Stimulated activated naive CD8-positive, alpha-beta T cell treated with anti-CD3 and anti-CD28 coated beads, Interleukin-15, Interleukin-2, amounts not matched to agents 100 ng/mL and 50 ng/mL, for 24 hours (primary cell): Measurements from ENCODE around the gene DLG4.
A peak's percentile ranks its signal among the peaks of the same experiment; 100 is the strongest.
"Not testable (repeated sequence)": the region's sequence is repeated elsewhere in the genome, so short reads cannot be mapped to it uniquely, and the experiment has no call there.

Experiments
- H3K27ac Mint-ChIP-seq: one replicate; pipeline ENCODE4 v1.8.0; 2021; ENCODE audit warnings: mild to moderate bottlenecking, mixed read lengths
- H3K27me3 Mint-ChIP-seq: one replicate; pipeline ENCODE4 v1.8.0; 2021; ENCODE audit warnings: mixed read lengths
- H3K36me3 Mint-ChIP-seq: one replicate; pipeline ENCODE4 v1.8.0; 2021; ENCODE audit warnings: low read depth, mixed read lengths
- H3K4me1 Mint-ChIP-seq: one replicate; pipeline ENCODE4 v1.8.0; 2021; ENCODE audit warnings: low read depth, mixed read lengths
- H3K4me3 Mint-ChIP-seq: one replicate; pipeline ENCODE4 v1.8.0; 2021; ENCODE audit warnings: mild to moderate bottlenecking, mixed read lengths
- H3K9me3 Mint-ChIP-seq: one replicate; pipeline ENCODE4 v1.8.0; 2021; ENCODE audit warnings: mixed read lengths

The DLG4 gene

GRCh38 chr17:7195971-7196370 lies 23.7 kb downstream of the DLG4 start:
- Mint-ChIP-seq H3K4me1 (no peaks in the 10 kb centered on the region), H3K27ac (no peak overlapping the region), H3K36me3 (no peaks in the 10 kb centered on the region), H3K9me3 (no peaks in the 10 kb centered on the region), H3K4me3 (no peak overlapping the region), H3K27me3 (no peaks in the 10 kb centered on the region)

GRCh38 chr17:7192271-7192937 lies 27.2 kb downstream of the DLG4 start:
- no peak overlapping the region for H3K4me3 Mint-ChIP-seq

GRCh38 chr17:7191571-7192270 lies 27.9 kb downstream of the DLG4 start:
- Mint-ChIP-seq H3K4me1 (no peaks in the 10 kb centered on the region), H3K27ac (no peak overlapping the region), H3K36me3 (no peaks in the 10 kb centered on the region)

More at GRCh38 chr17:7192271-7192937, 27.2 kb downstream of the DLG4 start:
- no peak overlapping the region for H3K27ac Mint-ChIP-seq
- H3K36me3 Mint-ChIP-seq = no peaks in the 10 kb centered on the region
- H3K9me3 Mint-ChIP-seq = no peaks in the 10 kb centered on the region
- H3K27me3 Mint-ChIP-seq = no peaks in the 10 kb centered on the region
- no peaks in the 10 kb centered on the region for H3K4me1 Mint-ChIP-seq

GRCh38 chr17:7191069-7191468 lies 28.6 kb downstream of the DLG4 start:
- Mint-ChIP-seq H3K27ac (no peak overlapping the region), H3K27me3 (no peaks in the 10 kb centered on the region), H3K4me3 (no peak overlapping the region), H3K36me3 (no peaks in the 10 kb centered on the region), H3K4me1 (no peaks in the 10 kb centered on the region), H3K9me3 (no peaks in the 10 kb centered on the region)

More at GRCh38 chr17:7191571-7192270, 27.9 kb downstream of the DLG4 start:
- no peak overlapping the region for H3K4me3 Mint-ChIP-seq
- H3K9me3 Mint-ChIP-seq = no peaks in the 10 kb centered on the region
- H3K27me3 Mint-ChIP-seq = no peaks in the 10 kb centered on the region

- no peaks in the 10 kb centered on the region for H3K27me3 Mint-ChIP-seq
- no peak overlapping the region for H3K27ac Mint-ChIP-seq
- H3K4me1 Mint-ChIP-seq = no peaks in the 10 kb centered on the region
- H3K4me3 Mint-ChIP-seq = no peak overlapping the region
- H3K36me3 Mint-ChIP-seq = no peaks in the 10 kb centered on the region
- H3K9me3 Mint-ChIP-seq = no peaks in the 10 kb centered on the region
Observed at GRCh38 chr17:7190276-7190917, 29.2 kb downstream of the DLG4 start.

- H3K4me1 Mint-ChIP-seq = no peaks in the 10 kb centered on the region
- H3K4me3 Mint-ChIP-seq = no peak overlapping the region
- H3K27ac Mint-ChIP-seq = no peak overlapping the region
- H3K9me3 Mint-ChIP-seq = no peaks in the 10 kb centered on the region
- H3K27me3 Mint-ChIP-seq = no peaks in the 10 kb centered on the region
- H3K36me3 Mint-ChIP-seq = no peaks in the 10 kb centered on the region
Observed at GRCh38 chr17:7186241-7186640, 33.4 kb downstream of the DLG4 start.

GRCh38 chr17:7184647-7185046 lies 35.0 kb downstream of the DLG4 start:
- Mint-ChIP-seq H3K9me3 (no peaks in the 10 kb centered on the region), H3K4me3 (no peak overlapping the region), H3K27me3 (no peaks in the 10 kb centered on the region), H3K36me3 (no peaks in the 10 kb centered on the region), H3K4me1 (no peaks in the 10 kb centered on the region), H3K27ac (no peak overlapping the region)

- Mint-ChIP-seq H3K36me3 (no peaks in the 10 kb centered on the region), H3K9me3 (no peaks in the 10 kb centered on the region), H3K4me3 (no peak overlapping the region), H3K27ac (no peak overlapping the region), H3K27me3 (no peaks in the 10 kb centered on the region), H3K4me1 (no peaks in the 10 kb centered on the region)
Observed at GRCh38 chr17:7184091-7184488, 35.5 kb downstream of the DLG4 start.

GRCh38 chr17:7183433-7184090 lies 36.1 kb downstream of the DLG4 start:
- Mint-ChIP-seq H3K4me1 (no peaks in the 10 kb centered on the region), H3K36me3 (no peaks in the 10 kb centered on the region), H3K4me3 (no peak overlapping the region), H3K27ac (no peak overlapping the region), H3K27me3 (no peaks in the 10 kb centered on the region), H3K9me3 (no peaks in the 10 kb centered on the region)

- peaks cover 12% of the 10 kb centered on the region for H3K27me3 Mint-ChIP-seq
- not testable (repeated sequence) for H3K4me3 Mint-ChIP-seq, H3K27ac Mint-ChIP-seq, H3K9me3 Mint-ChIP-seq, H3K36me3 Mint-ChIP-seq
- H3K4me1 Mint-ChIP-seq = peaks cover 13% of the 10 kb centered on the region
Observed at GRCh38 chr17:7182101-7182500, 37.5 kb downstream of the DLG4 start.

- peaks cover 12% of the 10 kb centered on the region for H3K27me3 Mint-ChIP-seq
- no peak within 1 kb of the TSS for H3K27ac Mint-ChIP-seq
- H3K9me3 Mint-ChIP-seq = no peaks in the 10 kb centered on the region
- peaks cover 14% of the 10 kb centered on the region for H3K4me1 Mint-ChIP-seq
- no peaks in the 10 kb centered on the region for H3K36me3 Mint-ChIP-seq
- peak within 1 kb of the TSS; percentile 74 for H3K4me3 Mint-ChIP-seq
Observed at GRCh38 chr17:7179317-7180254, 40.0 kb downstream of the DLG4 start, which contains the start of gene ASGR1. Gene ASGR1, minus strand, starts transcription at chr17:7179370. Its CDS starts 807 bp downstream, at chr17:7178563.

- Mint-ChIP-seq H3K4me1 (peaks cover 14% of the 10 kb centered on the region), H3K27ac (no peak overlapping the region), H3K36me3 (no peaks in the 10 kb centered on the region), H3K9me3 (no peaks in the 10 kb centered on the region), H3K4me3 (no peak overlapping the region), H3K27me3 (peaks cover 12% of the 10 kb centered on the region)
Observed at GRCh38 chr17:7178973-7179316, 40.7 kb downstream of the DLG4 start.

- Mint-ChIP-seq H3K9me3 (no peaks in the 10 kb centered on the region), H3K4me3 (peak overlapping the region; percentile 74), H3K27ac (no peak overlapping the region), H3K4me1 (peaks cover 14% of the 10 kb centered on the region), H3K36me3 (no peaks in the 10 kb centered on the region), H3K27me3 (peaks cover 12% of the 10 kb centered on the region)
Observed at GRCh38 chr17:7177954-7178477, 41.6 kb downstream of the DLG4 start.
